Neural cell (in vitro differentiated cells): ENCODE data around the gene MOCS1. TPM values are rescaled to one million over a fixed set of nuclear protein-coding genes. Genes with fewer than 3 reads are reported as not detected.

Experiments
- H2AFZ ChIP-seq: fragments of 200-600, 300-800 bp; sonication (generic), shearing (Covaris generic); 2 replicates; pipeline ENCODE4 v1.6.0; 2014; ENCODE audit warnings: low read depth, mild to moderate bottlenecking, antibody characterized with exemption, low read length, moderate library complexity
- H3F3A ChIP-seq: fragments of 200-600 bp; shearing (Covaris generic); 2 replicates; pipeline ENCODE4 v1.6.1; 2016; ENCODE audit warnings: mild to moderate bottlenecking, moderate library complexity, mixed read lengths, antibody characterized with exemption, low read length; ENCODE audit not compliant: insufficient read depth, poor library complexity, severe bottlenecking
- H3K27ac ChIP-seq: fragments of 200-600, 300-800 bp; sonication (generic), shearing (Covaris generic); 2 replicates; pipeline ENCODE4 v1.5.1; 2014; ENCODE audit warnings: mild to moderate bottlenecking, low read length, moderate library complexity
- H3K27me3 ChIP-seq: fragments of 300-800, 200-600 bp; sonication (generic), shearing (Covaris generic); 2 replicates; pipeline ENCODE4 v1.6.0; 2014; ENCODE audit warnings: mild to moderate bottlenecking, low read depth, low read length, moderate library complexity; ENCODE audit not compliant: insufficient read depth
- H3K36me3 ChIP-seq: fragments of 300-800, 200-600 bp; sonication (generic), shearing (Covaris generic); 2 replicates; pipeline ENCODE4 v1.5.1; 2014; ENCODE audit warnings: mild to moderate bottlenecking, antibody characterized with exemption, low read length, moderate library complexity; ENCODE audit not compliant: insufficient read depth
- H3K4me2 ChIP-seq: fragments of 300-800, 200-600 bp; sonication (generic), shearing (Covaris generic); 2 replicates; pipeline ENCODE4 v1.6.0; 2014; ENCODE audit warnings: mild to moderate bottlenecking, low read length
- H3K4me3 ChIP-seq: fragments of 300-800, 200-600 bp; sonication (generic), shearing (Covaris generic); 2 replicates; pipeline ENCODE4 v1.5.1; 2014; ENCODE audit warnings: mild to moderate bottlenecking, low read length, moderate library complexity
- H3K79me2 ChIP-seq: fragments of 200-600 bp; shearing (Covaris generic); replicated peaks from 2 replicates; pipeline ENCODE4 v1.6.0; 2014; ENCODE audit warnings: mild to moderate bottlenecking, low read length, moderate library complexity; ENCODE audit not compliant: insufficient read depth
- H3K9ac ChIP-seq: fragments of 300-800, 200-600 bp; sonication (generic), shearing (Covaris generic); 2 replicates; pipeline ENCODE4 v1.6.1; 2016; ENCODE audit warnings: mild to moderate bottlenecking, low read length, mixed read lengths
- H3K9me2 ChIP-seq: fragments of 200-600 bp; shearing (Covaris generic); 2 replicates; pipeline ENCODE4 v1.6.1; 2016; ENCODE audit warnings: mild to moderate bottlenecking, low read length, mixed read lengths; ENCODE audit not compliant: insufficient read depth
- H3K9me3 ChIP-seq: fragments of 200-600, 300-800 bp; sonication (generic), shearing (Covaris generic); 2 replicates; pipeline ENCODE4 v1.6.1; 2016; ENCODE audit warnings: mild to moderate bottlenecking, mixed run types, low read length, moderate library complexity, mixed read lengths
- H4K20me1 ChIP-seq: fragments of 200-600 bp; shearing (Covaris generic); 2 replicates; pipeline ENCODE4 v1.6.1; 2016; ENCODE audit warnings: mild to moderate bottlenecking, mixed run types; ENCODE audit not compliant: insufficient read depth
- EP300 ChIP-seq: fragments of 450-650 bp; conservative IDR thresholded peaks from 2 replicates; pipeline ENCODE4 v1.6.1; 2014; ENCODE audit warnings: antibody characterized with exemption, mild to moderate bottlenecking, moderate library complexity; ENCODE audit not compliant: poor library complexity, severe bottlenecking
- EZH2 ChIP-seq: fragments of 200-600, 300-800 bp; shearing (Covaris generic), sonication (generic); IDR thresholded peaks from 2 replicates; pipeline ENCODE4 v1.6.1; 2014; ENCODE audit warnings: antibody characterized with exemption, low read length, borderline replicate concordance, mild to moderate bottlenecking; ENCODE audit not compliant: insufficient read depth, poor library complexity, severe bottlenecking
- MXI1 ChIP-seq: fragments of 450-650 bp; conservative IDR thresholded peaks from 2 replicates; pipeline ENCODE4 v1.6.1; 2014; ENCODE audit warnings: antibody characterized with exemption, mild to moderate bottlenecking; ENCODE audit not compliant: poor library complexity, severe bottlenecking
- POLR2AphosphoS5 ChIP-seq: IDR thresholded peaks from 2 replicates; pipeline ENCODE4 v1.6.1; 2012
- RAD21 ChIP-seq: fragments of 450-650 bp; conservative IDR thresholded peaks from 2 replicates; pipeline ENCODE4 v1.6.1; 2014; ENCODE audit warnings: antibody characterized with exemption, mild to moderate bottlenecking, moderate library complexity
- SMC3 ChIP-seq: fragments of 450-650 bp; conservative IDR thresholded peaks from 2 replicates; pipeline ENCODE4 v1.6.1; 2014; ENCODE audit warnings: antibody characterized with exemption, mild to moderate bottlenecking, moderate library complexity; ENCODE audit not compliant: poor library complexity
- TAF1 ChIP-seq: IDR thresholded peaks from 2 replicates; pipeline ENCODE4 v1.6.1; 2012; ENCODE audit warnings: low read depth
- polyA plus RNA-seq: library from polyadenylated mRNA; depleted of rRNA; stranded (reverse); fragments of >200 nt; gene quantifications from 2 replicates; pipeline ENCODE4 v1.2.3, GENCODE V29; 2014
- TF ChIP-seq, protein P1 (sequence below): fragments of 450-650 bp; IDR thresholded peaks from 2 replicates; pipeline ENCODE4 v1.5.1; 2014; ENCODE audit warnings: antibody characterized with exemption, mild to moderate bottlenecking, moderate library complexity; ENCODE audit not compliant: poor library complexity, severe bottlenecking
- TF ChIP-seq, protein P2 (sequence below): IDR thresholded peaks from 2 replicates; pipeline ENCODE4 v1.6.1; 2012; ENCODE audit warnings: borderline replicate concordance

Gene MOCS1
- polyA plus RNA-seq, 1 donor from 2014 or later: 4.6 TPM

DNA sequence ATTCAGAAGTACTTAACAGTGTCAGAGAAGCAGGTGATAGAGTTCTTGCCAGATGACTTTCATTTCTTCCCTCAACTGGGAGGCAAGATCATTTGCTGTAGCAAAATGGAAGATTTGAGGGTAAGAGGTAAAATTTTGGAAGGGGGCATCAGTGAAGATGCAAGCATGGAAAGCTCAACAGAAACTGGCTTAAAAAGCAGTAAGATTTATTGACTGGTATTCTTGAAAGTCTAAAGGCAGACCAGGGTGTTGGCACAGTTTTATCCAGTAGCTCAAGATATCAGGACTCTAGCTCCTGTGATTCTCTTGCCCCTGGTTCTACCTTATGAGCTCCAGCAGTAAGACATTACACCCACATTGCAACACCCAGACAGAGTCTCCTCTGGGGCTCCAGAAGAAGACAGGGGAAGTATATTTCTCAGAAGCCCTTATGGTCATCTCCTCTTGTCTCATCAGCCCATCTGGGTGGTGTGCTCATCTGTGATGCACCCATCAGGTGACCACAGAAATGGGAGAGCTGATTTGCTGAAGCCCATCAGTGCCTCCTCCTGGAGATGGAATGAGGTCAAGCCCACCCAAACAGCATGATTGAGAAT lies 16.0 kb upstream of the MOCS1 start:
- H3K4me2 ChIP-seq: no peak overlapping the region
- H3K27ac ChIP-seq: no peak overlapping the region
- TF ChIP-seq, protein P1, sequence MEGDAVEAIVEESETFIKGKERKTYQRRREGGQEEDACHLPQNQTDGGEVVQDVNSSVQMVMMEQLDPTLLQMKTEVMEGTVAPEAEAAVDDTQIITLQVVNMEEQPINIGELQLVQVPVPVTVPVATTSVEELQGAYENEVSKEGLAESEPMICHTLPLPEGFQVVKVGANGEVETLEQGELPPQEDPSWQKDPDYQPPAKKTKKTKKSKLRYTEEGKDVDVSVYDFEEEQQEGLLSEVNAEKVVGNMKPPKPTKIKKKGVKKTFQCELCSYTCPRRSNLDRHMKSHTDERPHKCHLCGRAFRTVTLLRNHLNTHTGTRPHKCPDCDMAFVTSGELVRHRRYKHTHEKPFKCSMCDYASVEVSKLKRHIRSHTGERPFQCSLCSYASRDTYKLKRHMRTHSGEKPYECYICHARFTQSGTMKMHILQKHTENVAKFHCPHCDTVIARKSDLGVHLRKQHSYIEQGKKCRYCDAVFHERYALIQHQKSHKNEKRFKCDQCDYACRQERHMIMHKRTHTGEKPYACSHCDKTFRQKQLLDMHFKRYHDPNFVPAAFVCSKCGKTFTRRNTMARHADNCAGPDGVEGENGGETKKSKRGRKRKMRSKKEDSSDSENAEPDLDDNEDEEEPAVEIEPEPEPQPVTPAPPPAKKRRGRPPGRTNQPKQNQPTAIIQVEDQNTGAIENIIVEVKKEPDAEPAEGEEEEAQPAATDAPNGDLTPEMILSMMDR: no peak
- TF ChIP-seq MXI1 (no peak), SMC3 (no peak), RAD21 (no peak), POLR2AphosphoS5 (no peak), EZH2 (no peak), EP300 (no peak), TAF1 (no peak)
- TF ChIP-seq, protein P2, sequence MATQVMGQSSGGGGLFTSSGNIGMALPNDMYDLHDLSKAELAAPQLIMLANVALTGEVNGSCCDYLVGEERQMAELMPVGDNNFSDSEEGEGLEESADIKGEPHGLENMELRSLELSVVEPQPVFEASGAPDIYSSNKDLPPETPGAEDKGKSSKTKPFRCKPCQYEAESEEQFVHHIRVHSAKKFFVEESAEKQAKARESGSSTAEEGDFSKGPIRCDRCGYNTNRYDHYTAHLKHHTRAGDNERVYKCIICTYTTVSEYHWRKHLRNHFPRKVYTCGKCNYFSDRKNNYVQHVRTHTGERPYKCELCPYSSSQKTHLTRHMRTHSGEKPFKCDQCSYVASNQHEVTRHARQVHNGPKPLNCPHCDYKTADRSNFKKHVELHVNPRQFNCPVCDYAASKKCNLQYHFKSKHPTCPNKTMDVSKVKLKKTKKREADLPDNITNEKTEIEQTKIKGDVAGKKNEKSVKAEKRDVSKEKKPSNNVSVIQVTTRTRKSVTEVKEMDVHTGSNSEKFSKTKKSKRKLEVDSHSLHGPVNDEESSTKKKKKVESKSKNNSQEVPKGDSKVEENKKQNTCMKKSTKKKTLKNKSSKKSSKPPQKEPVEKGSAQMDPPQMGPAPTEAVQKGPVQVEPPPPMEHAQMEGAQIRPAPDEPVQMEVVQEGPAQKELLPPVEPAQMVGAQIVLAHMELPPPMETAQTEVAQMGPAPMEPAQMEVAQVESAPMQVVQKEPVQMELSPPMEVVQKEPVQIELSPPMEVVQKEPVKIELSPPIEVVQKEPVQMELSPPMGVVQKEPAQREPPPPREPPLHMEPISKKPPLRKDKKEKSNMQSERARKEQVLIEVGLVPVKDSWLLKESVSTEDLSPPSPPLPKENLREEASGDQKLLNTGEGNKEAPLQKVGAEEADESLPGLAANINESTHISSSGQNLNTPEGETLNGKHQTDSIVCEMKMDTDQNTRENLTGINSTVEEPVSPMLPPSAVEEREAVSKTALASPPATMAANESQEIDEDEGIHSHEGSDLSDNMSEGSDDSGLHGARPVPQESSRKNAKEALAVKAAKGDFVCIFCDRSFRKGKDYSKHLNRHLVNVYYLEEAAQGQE: no peak
- H4K20me1 ChIP-seq: no peaks in the 10 kb centered on the region
- H3K9me3 ChIP-seq: no peaks in the 10 kb centered on the region
- no peak overlapping the region for H3K9ac ChIP-seq
- H3F3A ChIP-seq: no peaks in the 10 kb centered on the region
- no peaks in the 10 kb centered on the region for H3K36me3 ChIP-seq
- H3K9me2 ChIP-seq: no peaks in the 10 kb centered on the region
- no peak overlapping the region for H3K4me3 ChIP-seq
- H2AFZ ChIP-seq: no peak overlapping the region
- H3K27me3 ChIP-seq: no peaks in the 10 kb centered on the region
- no peaks in the 10 kb centered on the region for H3K79me2 ChIP-seq

DNA sequence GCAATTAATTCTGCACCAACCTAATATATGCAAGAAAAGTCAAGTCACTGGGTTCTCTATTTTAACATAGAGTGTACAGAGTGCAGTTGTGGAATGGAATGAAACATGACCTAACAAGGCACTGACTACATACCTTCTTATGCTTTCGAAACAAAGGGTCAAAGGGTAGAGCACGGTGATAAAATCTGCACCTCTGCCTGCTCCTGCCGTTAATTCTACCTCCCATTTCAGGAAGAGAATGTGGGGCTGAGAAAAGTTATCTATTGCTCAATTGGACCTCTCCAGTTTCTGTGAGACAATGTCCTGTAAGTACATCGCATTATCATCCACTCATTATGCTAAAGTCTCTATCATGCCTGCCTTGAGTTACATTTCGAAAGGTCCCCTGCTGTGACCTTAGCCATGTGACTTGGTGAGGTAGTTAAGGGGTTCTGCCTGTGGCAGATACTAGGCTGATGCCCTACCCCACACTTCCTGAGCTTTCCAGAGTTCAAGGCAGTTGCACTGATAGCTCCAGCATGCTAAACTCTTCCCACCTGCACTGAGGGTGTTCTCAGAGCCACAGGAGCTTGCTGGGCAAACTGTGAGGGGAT lies 14.0 kb upstream of the MOCS1 start:
- H3K4me2 ChIP-seq: no peak overlapping the region
- H2AFZ ChIP-seq: no peak overlapping the region
- no peaks in the 10 kb centered on the region for H3K27me3 ChIP-seq

More for the DNA sequence above, 14.0 kb upstream of the MOCS1 start:
- H3K4me3 ChIP-seq: no peak overlapping the region
- H3K9me2 ChIP-seq: no peaks in the 10 kb centered on the region
- TF ChIP-seq RAD21 (no peak), MXI1 (no peak)
- H3K27ac ChIP-seq: no peak overlapping the region
- no peaks in the 10 kb centered on the region for H3K79me2 ChIP-seq
- no peaks in the 10 kb centered on the region for H3F3A ChIP-seq
- no peaks in the 10 kb centered on the region for H3K36me3 ChIP-seq
- no peak overlapping the region for H3K9ac ChIP-seq
- no peaks in the 10 kb centered on the region for H4K20me1 ChIP-seq
- no peaks in the 10 kb centered on the region for H3K9me3 ChIP-seq
